Measurements from ENCODE around the gene GMFB. TPM values are rescaled to one million over a fixed set of nuclear protein-coding genes. Genes with fewer than 3 reads are reported as not detected.

GMFB gene
- total RNA-seq, 1 donor from 2014 or later: 78.2 TPM

GRCh38 chr14:54490445-54491175 is 1.8 kb upstream of the GMFB start:
- no peak for DNase-seq (ENCODE audit: low read depth in 2 of 2)

DNA sequence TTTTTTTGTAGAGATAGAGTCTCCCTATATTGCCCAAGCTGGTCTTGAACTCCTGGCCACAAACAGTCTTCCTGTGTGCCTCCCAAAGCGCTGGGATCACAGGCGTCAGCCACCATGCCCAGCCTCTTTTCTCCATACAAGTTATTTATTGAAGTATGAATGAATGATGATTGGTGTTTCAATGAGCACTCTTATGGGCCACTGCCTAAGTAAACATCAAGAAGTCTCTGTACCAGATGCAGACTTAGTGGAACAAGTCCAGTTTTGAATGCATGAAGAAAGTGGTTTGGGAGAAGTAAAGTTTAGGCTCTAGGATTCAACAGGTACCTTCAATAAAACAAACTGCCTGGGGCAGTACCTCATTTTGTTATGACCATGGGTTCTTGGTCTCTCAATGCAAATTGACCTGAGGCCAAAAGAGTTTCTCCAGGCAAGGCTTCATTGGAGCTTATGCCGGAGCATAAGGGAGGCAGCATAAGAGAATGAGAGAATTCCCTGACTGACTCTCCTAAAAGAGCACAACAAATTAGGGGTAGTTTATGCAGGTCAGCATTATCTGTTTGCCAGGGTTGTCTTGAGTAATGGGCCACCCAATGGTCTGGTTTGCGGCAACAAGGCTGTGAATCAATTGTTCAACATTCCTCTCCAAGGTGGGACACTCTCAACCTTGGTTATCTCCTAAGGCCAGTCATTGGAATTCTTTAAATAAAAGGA is 1.1 kb upstream of the GMFB start:
- no peak for DNase-seq (ENCODE audit: low read depth in 2 of 2)

GRCh38 chr14:54489318-54489683 is 521 bp upstream of the GMFB start:
- no peak for DNase-seq (ENCODE audit: low read depth in 2 of 2)

DNA sequence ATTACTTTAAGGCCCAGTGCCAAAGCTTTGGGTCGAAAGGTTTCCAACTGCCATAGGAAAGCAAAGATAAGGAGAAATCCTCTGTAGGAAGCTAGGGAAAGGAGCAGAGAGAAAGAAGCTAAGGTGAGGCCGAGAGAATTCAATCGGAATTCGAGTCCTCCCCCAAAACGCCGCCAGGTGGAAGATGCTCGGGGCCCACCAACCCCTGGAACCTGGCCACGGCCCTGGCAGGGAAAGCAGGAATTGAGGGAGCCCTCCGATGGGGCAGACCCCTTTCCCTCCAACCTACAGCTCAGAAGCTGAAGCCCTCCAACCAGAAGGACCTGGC is 498 bp downstream of the GMFB start:
- no peak for DNase-seq (ENCODE audit: low read depth in 2 of 2)

DNA sequence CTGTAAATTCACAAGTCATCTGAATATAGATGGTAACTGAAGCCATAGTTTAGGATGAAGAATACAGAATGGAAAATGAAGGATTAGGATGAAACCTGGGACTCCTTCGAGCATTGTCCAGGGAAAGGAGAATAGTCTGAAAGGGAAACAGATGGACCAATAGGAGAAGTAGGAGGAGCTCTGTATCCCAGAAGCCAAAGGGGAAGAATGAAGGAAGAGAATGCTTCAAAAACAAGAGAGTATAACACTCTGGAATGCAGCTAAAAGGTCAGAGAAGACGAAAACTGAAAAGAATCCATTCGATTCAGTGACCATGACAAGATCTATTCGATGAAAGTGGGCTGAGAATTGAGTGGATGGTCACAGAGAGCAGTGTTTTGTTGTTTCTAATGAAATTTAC is 1.0 kb downstream of the GMFB start:
- DNase-seq (ENCODE audit: low read depth in 2 of 2): peak in 1 of 2 donors; percentile 50

- no peak for DNase-seq (ENCODE audit: low read depth in 2 of 2)
Observed at GRCh38 chr14:54486685-54487084, 2.1 kb downstream of the GMFB start.

DNA sequence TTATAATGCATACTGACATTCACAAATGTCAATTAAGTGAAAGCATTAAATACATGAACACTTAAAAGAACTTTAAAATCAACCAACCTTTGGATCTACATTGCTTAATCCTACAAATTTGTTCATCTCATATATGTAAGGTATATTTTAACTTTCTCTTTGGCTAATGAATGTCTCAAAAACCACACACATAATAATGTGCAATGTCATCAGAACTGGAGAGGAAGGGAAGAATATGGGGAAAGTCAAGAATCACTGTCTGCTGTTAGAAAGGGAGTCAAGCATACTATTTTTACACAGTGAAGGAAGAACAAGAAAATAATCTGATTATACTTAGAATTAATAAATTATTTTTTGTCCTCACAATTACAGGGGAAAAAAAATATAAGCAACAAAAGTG is 4.9 kb downstream of the GMFB start:
- DNase-seq (ENCODE audit: low read depth in 2 of 2): no peak

GRCh38 chr14:54483073-54483745 is 5.6 kb downstream of the GMFB start:
- DNase-seq (ENCODE audit: low read depth in 2 of 2): no peak

GRCh38 chr14:54481695-54482094 is 7.1 kb downstream of the GMFB start:
- DNase-seq (ENCODE audit: low read depth in 2 of 2): peak in 1 of 2 donors; percentile 30

DNA sequence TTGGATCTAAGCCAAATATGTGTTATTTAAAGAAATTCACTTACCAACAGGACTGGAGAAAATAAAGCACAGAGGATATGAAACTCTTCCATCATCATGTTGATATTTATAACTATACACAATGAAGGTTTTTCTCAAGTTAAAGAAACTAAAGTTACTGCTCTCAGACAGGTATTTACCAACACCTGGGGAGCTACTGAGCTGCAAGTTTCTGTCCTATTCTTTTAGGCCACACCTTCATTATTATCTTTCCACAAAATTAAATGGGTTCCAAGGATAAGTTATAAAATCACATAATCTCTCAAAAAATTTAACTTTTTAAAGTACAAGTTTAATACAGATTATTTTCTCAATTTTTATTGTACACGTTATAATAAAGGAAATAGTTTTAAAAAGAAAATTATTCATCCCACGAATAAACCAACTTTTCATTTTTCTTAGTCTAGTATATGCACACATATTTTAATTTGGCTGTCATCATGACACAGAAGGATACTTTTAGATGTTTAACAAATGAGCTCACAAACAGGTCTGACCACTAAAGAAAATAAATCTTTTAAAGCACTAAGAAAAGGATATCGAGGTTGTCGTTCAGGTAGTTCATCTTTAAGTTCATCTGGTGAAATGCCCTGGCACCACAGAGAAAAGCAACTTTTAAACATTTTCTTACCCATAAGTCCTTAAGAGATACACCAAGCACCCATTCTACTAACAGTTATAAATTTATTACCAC is 7.8 kb downstream of the GMFB start:
- no peak for DNase-seq (ENCODE audit: low read depth in 2 of 2)

DNA sequence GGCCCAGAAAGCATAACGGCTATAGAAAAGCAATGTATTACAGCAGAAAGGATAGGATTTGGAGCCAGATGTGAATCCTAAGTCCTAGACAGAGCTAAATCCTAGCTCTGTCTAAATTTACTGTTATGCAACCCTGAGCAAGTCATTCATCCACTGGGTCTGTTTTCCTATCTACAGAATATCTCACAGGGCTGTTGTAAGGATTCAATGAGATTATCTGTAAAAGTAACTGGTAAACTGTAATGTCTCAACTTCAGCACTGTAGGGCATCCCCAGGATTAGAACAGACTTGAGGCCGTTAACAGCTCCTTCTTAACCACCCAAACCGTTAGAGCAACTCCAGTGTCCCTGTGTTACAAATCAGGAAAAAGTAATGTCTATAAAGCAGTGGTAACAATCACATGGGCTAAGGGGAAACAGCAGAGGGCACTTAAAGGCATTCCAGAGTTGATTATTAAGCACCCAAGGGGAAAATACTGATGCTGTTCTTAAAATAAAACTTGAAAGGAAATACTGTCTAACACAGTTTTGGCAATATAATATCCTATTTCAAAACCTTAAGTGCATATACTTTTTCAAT is 10.1 kb downstream of the GMFB start:
- no peak for DNase-seq (ENCODE audit: low read depth in 2 of 2)

DNA sequence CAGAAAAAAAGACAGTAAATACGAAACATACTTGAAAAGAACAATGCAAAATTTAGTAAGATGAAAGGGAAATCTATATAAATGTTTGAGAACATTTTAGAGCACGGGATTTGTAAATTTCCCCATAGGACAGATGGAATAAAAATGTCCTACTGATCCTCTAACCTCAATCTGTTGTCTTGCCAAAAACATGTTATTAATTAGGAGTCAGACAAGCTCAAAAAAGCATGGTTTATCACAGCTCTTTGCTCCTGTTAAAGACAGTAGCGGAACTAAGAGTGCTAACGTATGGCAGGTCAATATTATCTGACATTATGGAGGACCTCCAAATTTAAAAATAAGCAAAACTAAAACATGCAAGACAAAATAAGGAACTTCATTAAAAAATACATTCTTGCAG is 12.9 kb downstream of the GMFB start:
- no peak for DNase-seq (ENCODE audit: low read depth in 2 of 2)

DNA sequence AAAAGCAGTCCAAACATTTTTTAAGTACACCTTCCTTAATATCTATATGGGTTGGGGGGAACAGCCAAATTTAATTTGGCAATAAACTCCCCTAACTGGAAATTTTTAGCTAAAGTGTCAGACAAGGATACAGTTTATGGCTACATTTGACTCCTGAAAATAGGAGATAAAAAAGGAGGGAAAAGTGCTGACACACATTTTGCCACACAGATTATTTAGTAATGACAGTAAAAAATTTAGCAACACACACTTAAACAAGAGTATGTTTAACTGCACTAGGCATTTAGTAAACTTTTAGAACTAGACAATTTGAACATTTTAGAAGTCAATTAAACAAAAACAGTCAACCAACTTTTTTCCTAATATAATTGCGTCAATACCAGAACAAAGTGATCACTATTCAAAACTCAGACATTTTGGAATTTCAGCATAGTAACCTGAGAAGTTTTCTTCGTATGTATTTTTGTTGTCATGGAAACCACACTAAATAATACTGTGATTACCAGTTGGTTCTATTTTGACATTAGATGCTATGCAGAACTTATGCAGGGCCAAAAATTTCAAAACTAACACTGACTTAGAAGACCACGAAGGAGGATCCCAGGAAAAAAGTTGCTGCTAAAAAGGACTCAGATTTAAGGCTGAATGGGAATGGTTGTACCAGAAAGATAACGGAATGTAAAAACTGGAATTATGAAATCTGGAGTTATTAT is 13.4 kb downstream of the GMFB start:
- no peak for DNase-seq (ENCODE audit: low read depth in 2 of 2)

- no peak for DNase-seq (ENCODE audit: low read depth in 2 of 2)
Observed at GRCh38 chr14:54474232-54474793, 14.5 kb downstream of the GMFB start.

- DNase-seq (ENCODE audit: low read depth in 2 of 2): no peak
Observed at GRCh38 chr14:54472315-54472714, 16.5 kb downstream of the GMFB start.

DNA sequence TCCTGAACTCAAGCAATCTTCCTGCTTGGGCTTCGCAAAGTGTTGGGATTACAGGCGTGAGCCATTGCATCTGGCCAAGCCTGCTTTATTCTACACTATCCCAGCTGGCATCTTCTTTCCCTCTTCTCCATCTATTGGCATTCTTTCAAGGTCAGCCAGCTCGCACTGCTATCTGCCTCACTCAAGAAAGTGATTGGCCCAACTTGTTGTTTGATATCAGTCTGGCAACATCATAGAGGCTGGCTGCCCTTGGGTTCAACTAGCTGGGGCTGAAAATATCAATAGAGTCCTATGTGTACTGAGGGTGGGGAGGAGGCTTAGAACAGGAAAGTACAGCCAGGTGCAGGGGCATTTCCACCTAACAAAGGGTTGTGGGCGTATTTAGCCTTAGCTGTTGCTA is 17.1 kb downstream of the GMFB start:
- no peak for DNase-seq (ENCODE audit: low read depth in 2 of 2)

- no peak for DNase-seq (ENCODE audit: low read depth in 2 of 2)
Observed at GRCh38 chr14:54470701-54471100, 18.1 kb downstream of the GMFB start.

DNA sequence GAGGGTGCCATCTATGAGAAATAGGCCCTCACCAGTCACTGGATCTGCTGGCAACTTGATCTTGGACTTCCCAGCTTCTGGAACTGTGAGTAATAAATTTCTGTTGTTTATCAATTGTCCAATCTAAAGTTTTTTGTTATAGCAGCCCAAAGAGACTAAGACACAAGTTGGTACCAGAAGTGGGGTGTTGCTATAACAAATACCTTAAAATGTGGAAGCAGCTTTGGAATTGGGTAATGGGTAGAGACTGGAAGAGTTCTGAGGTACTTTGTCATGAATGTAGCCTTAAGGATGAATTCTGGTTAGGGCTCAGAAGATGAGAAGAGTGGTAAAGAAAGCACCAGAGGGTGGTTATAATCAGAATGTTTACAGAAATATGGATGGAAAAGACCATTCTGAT is 21.5 kb downstream of the GMFB start:
- no peak for DNase-seq (ENCODE audit: low read depth in 2 of 2)

DNA sequence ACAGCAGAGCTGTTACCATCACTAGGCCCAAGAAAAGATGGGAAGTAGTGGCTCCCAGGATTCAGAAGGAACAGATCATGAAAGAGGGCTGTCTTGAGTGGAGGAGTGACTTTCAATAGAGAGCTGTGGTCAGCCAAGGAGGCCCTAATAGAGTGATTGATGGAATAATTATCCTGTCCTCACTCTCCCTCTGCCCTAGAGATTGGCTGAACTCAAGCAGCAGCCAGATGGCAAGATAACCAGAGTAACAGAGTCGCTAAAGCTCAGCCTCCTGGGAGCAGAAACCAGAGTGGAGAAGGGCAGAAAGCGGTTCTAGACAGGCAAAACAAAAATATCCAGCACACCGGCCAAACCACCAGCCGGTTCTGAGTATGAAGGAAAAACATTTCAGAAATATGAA is 23.1 kb downstream of the GMFB start:
- no peak for DNase-seq (ENCODE audit: low read depth in 2 of 2)

DNA sequence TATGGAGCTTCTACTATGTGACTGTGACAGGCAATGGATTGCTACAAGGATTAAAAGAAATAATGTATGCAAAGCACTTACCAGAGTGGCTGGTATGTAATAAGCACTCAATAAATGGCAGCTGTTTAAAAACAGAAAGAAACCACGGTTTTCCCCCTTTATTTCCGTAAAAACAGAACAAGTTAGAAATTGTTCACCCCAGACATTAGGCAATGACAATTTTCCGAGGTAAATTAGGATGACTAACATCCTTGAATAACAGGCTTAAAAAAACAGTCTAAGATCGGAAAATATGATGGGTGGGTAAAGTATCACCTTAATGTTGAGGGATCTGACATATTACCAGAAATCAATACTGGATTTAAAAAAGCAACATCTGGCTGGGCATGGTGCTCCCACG is 26.7 kb downstream of the GMFB start:
- peak; percentile 16 to 65 for DNase-seq (ENCODE audit: low read depth in 2 of 2)

- no peak for DNase-seq (ENCODE audit: low read depth in 2 of 2)
Observed at GRCh38 chr14:54459106-54459505, 29.7 kb downstream of the GMFB start.
